NCI-H1092 (cell line): ENCODE results near the gene SPAG16.

ENCODE experiments used
- DNase-seq: peaks from one replicate; lab custom pipeline; 2025; lab: John Stamatoyannopoulos, UW

SPAG16 gene

DNA sequence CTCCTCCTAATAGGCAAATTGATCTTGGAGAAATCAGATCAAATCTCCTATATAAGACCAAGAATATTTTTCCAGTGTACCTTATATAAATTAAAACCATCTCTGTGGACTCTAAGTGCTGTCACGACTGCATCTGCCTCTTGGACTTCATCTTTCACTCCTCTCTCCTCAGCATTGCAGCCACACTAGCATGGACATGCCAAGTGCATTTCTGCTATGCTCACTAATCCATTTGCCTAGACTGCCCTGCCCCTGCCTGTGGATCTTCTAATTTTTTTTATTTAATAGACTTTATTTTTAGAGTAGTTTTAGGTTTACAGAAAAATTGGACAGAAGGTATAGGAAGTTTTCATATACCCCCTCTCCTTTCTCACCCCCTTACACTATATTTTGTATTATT is 979.9 kb downstream of the SPAG16 start:
- no peak for DNase-seq

DNA sequence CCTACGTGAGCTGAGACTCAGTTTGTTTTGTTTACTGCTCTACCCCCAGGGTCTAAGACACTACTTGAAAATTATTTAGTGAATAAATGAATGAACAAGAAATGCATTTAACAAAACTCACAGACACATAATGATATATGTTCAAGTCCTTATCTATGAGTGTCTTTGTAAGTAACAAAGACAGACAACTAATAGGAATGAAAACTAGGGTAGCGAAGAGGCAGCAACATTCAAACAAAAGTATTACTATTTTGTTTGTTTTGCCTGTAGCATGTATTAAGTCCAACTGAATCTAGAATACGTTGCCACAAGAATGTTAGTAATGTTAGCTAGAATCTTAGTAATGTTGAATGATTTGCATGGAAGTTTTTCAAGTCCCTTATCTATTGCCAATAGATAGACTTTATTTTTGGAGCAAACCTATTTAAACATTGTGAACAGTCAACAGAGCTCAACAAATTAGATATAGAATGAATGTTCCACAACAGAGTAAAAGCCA is 981.8 kb downstream of the SPAG16 start:
- DNase-seq, result no peak

DNA sequence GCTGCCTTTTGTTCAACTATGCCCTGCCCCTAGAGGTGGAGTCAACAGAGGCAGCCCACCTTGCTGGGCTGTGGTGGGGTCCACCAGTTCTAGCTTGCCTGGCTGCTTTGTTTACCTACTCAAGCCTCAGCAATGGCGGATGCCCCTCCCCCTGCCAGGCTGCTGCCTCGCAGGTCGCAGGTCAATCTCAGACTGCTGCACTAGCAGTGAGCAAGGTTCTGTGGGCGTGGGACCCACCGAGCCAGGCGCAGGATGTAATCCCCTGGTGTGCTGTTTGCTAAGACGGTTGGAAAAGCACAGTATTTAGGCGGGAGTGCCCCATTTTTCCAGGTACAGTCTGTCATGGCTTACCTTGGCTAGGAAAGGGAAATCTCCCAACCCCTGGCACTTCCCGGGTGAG is 993.6 kb downstream of the SPAG16 start:
- DNase-seq, result no peak

DNA sequence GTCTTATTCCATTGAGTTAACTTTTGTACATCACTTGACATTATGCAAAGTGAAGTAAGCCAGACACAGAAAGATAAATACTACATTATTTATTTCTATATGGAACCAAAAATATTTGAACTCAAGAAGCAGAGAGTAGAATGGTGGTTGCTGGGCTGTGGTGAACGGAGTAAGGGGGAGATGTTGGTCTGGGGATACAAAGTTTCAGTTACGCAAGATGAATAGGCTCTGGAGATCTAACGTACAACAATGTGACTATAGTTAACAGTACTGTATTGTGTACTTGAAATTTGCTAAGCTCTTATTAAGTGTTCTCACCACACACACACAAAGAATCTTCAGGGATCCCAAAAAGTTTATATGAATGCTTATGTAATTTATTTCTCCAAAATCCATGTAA is 1001.7 kb downstream of the SPAG16 start:
- no peak for DNase-seq

DNA sequence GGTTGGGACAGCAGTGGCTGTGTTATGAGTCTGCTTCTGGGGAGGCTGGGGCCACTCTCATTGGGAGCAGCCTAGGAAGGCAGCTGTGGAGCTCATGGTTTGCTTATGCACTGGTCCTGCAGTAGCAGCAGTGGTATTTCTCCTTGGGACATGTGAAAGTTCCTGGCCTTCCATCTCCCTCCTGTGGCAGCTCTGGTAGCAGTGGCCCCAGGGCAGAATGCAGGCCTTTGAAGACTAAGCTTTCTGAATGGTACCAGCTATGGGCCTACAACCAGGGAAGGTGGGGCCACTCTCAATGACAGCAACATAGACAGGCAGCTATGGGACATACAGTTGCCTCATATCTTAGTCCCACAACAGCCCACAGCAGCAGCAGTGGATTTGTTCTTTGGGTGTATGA is 1009.3 kb downstream of the SPAG16 start:
- DNase-seq, result no peak

DNA sequence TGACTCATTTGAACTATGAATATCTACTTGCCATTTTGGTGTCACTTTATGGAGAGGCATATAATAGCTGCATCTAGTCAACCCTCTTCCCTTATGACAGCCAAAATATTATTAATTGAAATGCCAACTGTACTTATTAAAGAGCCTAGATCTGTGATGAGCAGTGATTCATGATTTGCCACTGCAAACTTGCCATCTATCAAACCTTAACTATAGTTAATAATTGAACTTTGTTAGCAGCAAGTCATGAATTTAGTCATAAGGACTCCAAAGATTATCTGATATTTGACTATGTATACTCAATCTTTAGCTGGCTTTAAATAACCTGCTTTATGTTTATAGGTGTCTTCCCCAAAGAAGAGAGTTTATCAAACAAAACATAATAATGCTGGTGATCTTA is 1010.2 kb downstream of the SPAG16 start:
- DNase-seq, result no peak

DNA sequence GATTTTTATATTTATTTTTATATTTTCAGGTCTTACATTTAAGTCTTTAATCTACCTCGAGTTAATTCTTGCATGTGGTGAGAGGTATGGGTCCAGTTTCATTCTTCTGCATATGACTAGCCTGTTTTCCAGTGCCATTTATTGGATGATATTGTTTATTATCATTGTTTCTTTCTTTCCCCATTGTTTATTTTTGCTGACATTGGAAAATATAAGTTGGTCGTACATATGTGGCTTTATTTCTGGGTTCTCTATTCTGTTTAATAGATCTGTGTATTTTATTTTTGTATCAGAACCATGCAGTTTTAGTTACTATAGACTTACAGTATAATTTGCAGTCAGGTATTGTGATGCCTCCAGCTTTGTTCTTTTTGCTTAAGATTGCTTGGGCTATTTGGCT is 1013.2 kb downstream of the SPAG16 start:
- no peak for DNase-seq

DNA sequence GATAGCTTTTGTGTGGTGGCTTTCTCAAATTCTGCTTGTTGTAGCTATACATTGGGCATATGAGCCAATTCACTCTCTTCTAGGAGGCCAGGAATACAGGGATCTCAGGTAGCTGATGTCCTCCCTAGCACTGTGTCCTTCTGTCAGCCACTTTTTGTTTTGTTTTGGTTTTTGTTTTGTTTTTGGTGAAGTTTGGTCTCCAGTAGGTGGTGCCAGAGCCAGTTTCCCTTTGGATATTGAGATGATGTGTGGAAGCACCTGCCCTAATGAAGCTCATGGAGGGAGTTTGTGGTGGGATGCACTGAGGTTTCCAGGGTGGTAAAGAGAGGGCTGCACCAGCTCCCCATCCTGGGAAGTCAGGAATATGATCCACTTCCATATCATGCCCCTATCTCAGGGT is 1026.1 kb downstream of the SPAG16 start:
- DNase-seq, result no peak

DNA sequence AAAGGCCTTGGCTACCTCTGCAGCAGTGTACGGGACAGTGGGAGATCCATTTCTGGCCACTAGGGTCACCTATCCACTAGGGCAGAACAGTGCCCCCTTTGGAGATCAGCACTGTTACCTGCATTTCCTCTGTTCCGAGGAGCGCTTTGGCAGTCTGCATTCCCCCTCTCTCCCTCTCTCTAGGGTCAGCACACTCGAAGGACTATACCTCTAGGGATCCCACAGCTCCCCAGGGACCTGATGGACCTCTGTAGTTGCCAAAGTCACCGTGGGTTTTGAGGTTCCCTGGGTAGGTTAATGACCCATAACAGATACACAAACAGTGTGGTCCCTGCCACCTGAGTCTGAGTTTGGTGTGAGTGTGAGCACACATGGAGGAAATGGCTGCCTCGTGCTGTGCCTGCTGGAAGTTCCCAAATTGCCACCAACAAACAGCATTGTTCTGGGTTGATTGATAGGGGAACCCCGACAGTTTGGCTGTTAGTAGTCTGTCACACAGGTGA is 1026.8 kb downstream of the SPAG16 start:
- no peak for DNase-seq

DNA sequence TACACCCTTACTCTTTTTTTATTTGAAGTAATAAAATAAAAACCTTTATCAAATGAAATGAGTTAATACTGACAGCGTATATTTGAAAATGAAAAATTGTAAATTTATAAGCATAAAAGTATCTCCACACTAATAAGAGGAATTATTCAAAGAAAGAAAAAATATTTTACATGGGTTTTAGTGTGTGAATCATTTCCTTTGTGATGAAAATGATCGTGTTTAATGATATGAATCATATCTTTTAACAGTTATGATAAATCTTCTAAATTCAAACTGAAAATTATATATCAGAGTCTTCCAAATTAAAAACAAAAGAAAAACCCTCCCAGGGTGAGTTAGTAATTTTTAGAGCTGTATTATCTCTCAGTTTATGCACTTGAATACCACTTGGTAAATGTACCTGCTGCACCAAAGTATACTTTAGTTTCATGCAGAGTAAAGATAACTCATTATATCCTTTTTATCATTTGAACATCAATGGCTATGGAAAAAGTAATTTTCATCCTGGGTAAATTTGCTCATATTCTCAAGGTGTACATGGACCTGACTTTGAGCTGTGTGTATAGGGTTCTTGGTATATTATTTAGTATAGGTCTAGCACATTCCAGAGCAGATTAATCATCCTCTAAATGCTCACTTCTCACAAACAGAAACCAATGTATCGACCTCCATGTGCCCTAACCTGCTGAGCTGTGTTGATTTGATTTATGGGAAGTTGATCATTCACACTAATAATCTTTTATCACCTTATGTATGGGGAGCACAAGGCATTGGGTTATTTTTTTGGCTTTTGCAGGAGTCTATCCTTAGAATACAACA is 1027.9 kb downstream of the SPAG16 start:
- DNase-seq, result no peak

DNA sequence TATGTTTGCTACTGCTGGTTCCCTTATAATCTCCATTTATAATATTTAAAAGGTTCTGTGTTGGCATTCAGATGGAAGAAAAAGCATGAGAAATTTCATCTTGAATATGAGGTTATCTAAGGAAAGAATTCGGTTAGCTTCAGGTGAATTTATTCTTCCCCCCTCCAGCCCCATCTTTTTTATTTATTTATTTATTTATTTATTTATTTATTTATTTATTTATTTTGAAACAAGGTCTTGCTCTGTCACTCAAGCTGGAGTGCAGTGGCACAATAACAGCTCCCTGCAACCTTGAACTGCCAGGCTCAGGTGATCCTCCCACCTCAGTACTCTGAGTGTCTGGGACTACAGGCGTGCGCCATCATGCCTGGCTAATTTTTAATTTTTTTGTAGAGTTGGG is 1031.1 kb downstream of the SPAG16 start:
- no peak for DNase-seq

DNA sequence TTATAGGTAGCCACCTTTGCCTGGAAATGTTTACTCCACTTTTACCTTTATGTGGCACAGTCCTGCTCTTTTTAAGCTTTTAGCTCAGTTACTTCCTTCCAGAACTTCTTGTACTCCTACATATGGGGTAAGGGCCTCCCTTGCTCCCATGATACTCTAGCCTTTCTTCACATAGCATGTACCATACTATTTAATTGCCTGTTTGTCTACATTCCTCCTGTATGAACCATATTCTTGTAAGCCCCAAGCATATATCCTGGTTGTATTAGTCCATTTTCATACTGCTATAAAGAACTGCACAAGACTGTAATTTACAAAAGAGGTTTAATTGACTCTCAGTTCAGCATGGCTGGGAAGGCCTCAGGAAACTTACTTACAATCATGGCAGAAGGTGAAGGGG is 1035.9 kb downstream of the SPAG16 start:
- DNase-seq, result no peak

DNA sequence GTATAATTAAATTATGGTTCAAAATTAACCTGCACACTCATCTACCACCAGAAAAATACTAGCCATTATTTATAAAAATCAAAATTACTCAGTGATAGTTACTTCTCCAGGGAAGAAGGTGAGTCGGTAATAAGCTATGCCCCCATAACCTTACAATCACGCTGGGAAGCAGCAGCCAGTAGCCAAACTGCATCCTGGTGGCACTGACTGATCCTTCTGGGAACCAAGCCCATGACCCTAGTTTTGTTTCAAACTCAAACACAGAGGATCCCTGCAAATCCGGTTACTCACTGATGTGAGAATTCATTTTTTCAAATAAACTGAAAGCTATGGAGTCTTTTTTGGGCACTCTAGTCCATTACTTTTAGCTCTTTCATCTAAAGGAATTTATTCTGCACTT is 1038.4 kb downstream of the SPAG16 start:
- DNase-seq, result no peak

DNA sequence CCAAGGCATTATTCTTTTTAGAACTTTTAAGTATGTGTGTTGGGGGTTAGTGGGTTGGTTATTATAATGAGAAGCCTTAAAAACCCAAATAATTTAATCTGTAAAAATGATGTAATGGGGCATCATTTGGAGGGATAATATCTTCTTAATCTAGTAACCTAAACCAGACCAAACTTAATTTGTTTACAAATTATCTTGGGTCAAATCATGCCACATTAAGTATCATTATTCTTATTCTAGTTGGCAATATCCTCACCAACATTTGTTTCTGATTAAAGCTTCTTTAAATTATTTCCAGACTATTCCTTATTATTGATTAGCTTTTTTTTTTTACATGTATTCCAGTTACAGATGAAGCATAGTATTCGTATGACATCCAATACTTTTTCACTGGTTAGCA is 1041.1 kb downstream of the SPAG16 start:
- DNase-seq, result no peak

DNA sequence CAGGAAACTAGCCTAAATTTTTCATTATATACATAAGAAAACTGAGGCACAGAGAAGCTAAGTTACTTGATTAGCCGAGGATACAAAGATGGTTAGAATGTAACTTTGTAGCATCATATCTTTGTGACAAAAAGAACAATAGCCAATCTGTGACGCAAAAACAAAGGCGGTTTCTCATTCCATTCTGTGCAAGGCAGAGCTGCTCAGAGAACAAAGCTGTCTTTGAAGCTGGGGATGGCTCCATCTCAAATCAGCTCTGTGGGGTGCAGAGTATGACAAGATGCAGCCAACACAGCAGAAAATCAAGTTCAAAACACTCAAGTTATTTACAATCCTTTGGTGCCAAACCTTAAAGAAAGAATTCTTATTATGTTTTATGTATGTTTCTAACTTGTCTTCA is 1044.7 kb downstream of the SPAG16 start:
- no peak for DNase-seq

DNA sequence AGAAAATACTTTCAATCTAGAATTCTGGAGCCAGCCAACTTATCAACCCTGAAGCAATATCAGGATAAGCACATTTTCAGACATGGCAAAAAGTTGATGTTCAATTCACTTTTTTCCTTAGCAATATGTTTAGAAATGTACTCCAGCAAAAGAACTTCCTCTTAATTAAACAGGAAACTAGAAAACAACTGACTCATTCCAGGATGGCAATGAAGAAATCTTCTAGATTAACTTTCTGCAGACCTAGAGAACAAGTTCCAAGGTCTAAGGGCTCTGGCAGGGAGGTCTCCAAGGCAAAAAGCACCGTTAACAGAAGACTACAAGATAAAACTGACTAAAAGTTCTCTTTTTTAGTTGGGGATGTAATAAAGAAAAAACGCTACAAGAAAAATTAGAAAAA is 1057.4 kb downstream of the SPAG16 start:
- DNase-seq, result no peak

DNA sequence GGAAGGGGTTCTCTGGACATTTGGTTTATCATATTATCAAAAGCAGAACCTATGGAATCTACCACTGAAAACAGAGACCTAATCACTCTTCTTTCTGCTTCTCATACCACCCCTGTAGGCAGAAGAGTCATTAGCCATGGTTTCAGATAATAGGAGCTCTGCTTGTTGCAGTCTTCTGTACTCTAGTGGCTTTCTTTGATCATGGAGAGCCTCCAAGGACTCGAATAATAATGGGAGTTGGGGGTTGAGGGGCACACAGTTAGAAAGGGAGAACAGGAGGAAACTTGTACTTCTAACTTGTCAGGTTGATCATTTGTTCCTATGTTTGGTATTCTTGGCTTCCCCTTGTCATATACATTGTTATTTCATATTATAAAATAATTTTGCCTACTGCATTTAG is 1074.2 kb downstream of the SPAG16 start:
- no peak for DNase-seq

DNA sequence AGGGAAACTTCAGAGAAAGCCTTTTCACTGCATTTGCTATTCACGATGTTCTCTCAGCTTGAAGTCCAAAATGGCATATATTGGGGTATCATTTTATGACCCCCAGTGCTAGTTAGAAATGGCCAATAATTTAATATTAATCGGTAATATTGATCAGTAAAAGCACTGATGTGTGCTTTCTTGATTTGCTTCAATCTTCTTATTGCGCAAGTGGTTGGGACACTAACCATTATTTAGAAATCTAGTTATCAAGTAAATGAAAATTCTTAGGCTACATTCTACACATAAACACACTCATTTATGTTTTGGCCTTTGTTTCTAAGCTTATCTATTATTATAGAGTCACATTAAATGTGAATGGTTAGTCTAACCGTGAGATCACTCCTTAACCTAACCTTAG is 1076.9 kb downstream of the SPAG16 start:
- no peak for DNase-seq

DNA sequence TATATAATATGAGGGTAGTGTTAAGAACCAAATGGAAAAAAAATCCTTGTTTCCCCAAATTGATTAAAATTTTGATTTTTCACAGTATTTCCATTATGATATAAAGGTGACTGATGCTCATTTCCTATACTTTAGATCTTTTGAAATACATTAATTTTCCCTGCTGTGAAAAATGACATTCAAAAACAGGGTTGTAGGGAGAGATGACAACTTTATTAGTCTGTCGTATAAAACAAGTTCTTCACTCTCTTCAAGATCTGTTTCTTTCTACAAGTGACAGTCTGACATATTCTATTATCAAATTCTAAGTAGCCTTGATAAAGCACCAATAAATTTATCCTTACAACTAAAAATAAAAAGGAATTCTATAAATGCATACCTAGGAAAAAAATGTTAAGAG is 1081.3 kb downstream of the SPAG16 start:
- DNase-seq, result no peak

DNA sequence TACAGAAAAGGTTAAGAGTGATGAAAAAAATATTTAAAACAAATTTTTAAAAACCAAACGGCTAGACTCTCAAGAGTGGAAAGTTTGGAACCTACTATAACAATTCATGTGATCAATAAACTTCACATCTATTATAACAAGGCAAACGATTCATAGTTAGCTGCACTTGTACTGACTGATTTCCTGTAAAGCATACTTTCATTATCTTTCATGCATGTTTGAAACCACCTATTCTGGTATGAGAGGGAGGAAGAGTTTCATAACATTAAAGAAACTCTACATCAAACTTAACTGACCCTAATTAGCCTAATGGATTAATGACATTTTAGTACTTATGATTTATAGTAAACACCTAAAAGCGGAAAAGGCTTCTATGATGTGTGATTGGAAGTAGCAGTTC is 1082.9 kb downstream of the SPAG16 start:
- DNase-seq, result no peak

DNA sequence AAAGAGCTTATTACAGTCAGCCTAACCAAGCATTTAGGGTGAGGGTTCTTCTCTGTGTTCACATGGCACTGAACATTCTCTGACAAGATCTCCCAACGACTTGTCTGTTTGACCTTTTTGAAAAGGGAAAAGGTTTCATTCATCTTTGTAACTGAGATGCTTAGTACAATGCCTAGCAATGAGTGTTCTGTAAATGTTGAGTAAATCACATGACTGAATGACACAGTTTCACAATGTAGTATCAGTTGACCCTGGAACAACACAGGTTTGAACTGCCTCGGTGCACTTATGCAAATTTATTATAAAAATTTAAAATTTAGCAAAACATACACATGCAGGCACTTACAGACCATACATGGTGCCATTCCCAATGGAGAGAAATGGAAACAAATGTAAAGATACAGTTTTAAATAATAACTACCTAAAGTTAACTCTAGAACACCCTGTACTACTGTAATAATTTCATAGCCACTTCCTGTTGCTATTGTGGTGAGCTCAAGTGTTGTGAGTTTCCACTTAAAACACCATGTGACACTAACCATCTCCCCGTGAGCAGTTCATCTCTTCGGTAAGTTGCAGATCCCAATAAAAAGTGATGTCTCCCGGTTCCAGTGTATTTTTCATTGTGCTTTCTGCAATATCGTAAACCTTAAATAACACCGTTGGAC is 1092.5 kb downstream of the SPAG16 start:
- no peak for DNase-seq

DNA sequence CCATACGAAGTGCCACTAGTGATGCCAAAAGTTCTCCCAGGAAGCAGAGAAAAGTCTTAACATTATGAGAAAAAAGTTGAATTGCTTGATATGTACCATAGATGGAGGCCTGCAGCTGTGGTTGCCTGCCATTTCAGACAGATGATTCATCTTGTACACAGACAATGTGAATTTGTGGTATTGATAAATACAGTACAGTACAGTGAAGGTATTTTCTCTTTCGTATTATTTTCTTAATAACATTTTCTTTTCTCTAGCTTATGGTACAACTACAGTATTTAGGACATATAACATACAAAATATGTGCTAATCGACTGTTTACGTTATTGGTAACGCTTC is 1093.0 kb downstream of the SPAG16 start:
- DNase-seq, result no peak

DNA sequence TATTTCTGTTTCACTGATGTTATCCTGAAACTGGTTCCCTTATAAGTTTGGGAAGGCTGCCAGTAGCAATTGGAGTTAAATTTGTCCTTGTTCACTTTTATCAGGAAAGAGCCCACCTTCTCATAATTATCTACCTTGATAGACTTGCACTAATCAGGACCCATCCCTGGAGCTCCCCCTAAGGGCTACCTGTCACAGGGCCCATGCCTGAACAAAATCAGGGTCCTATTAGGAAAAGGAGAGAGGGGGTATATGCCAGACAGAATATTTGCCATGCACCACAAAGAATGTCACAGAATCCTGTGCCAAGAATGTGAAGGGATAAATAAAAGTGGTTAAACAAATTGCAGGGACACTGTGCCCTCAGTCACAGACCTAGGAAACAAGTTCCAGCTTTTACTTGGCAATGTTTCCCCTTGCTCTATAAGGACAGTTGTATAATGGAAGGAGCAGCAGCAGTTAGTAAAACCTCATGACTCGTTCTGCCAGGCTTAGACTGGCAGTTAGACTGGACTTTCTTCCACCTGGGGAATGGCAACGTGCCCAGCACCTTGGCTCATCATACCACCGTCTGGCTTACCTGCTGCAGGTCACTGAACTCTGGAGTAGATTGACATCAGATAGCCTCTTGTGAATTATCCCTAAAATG is 1094.3 kb downstream of the SPAG16 start:
- no peak for DNase-seq
